22Rv1 (cell line): Measurements from ENCODE around the gene PLA2G2D.

Source experiments
- H3K27ac ChIP-seq: fragments of 450-650 bp; 2 replicates; pipeline ENCODE4 v1.5.1; 2017
- ZFX ChIP-seq: fragments of 450-650 bp; IDR thresholded peaks from 2 replicates; pipeline ENCODE4 v1.6.1; 2017; ENCODE audit warnings: antibody characterized with exemption, borderline replicate concordance
- TF ChIP-seq, protein P1 (sequence below): fragments of 450-650 bp; IDR thresholded peaks from 2 replicates; pipeline ENCODE4 v1.5.1; 2017; ENCODE audit warnings: mild to moderate bottlenecking

PLA2G2D gene

DNA sequence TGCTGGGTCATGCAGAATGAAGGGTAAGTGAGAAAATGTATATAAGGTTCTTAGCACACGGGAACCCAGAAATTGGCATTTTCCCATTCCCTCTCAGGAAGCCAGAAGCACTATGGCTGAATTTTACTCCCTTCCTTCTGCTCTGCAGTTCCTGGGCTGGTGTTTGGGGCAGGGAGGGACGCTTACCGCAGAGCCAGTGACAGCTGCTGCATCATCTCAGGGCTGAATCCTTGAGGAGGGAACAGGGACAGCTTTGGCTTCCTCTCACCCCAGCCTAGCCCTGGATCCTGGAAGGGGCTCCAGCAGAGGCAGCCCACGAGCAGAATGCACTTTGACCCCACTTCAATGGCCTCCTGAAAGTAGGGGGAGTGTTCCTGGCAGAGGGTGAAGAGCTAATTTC is 12.0 kb downstream of the PLA2G2D start:
- no peak overlapping the region for H3K27ac ChIP-seq
- TF ChIP-seq, protein P1, sequence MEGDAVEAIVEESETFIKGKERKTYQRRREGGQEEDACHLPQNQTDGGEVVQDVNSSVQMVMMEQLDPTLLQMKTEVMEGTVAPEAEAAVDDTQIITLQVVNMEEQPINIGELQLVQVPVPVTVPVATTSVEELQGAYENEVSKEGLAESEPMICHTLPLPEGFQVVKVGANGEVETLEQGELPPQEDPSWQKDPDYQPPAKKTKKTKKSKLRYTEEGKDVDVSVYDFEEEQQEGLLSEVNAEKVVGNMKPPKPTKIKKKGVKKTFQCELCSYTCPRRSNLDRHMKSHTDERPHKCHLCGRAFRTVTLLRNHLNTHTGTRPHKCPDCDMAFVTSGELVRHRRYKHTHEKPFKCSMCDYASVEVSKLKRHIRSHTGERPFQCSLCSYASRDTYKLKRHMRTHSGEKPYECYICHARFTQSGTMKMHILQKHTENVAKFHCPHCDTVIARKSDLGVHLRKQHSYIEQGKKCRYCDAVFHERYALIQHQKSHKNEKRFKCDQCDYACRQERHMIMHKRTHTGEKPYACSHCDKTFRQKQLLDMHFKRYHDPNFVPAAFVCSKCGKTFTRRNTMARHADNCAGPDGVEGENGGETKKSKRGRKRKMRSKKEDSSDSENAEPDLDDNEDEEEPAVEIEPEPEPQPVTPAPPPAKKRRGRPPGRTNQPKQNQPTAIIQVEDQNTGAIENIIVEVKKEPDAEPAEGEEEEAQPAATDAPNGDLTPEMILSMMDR, result no peak
- no peak for TF ChIP-seq ZFX

DNA sequence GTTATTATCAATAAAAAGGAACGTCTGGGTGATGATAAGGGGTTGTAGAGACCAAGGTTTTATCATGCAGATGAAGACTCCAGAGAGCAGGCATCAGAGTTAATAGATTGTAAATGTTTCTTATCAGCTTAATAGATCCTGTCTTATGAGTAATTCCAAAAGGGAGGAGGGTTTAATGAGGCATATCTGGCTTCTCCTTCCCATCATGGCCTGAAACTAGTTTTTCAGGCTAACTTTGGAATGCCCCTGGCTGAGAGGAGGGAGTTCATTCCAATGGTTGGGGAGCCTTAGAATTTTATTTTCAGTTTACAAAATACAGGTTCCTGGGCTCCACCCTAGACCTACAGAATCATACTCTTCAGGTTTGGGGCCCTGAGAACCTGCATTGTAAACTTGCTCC is 13.5 kb downstream of the PLA2G2D start:
- TF ChIP-seq ZFX, result no peak
- TF ChIP-seq, protein P1, result no peak
- H3K27ac ChIP-seq, result no peak overlapping the region

DNA sequence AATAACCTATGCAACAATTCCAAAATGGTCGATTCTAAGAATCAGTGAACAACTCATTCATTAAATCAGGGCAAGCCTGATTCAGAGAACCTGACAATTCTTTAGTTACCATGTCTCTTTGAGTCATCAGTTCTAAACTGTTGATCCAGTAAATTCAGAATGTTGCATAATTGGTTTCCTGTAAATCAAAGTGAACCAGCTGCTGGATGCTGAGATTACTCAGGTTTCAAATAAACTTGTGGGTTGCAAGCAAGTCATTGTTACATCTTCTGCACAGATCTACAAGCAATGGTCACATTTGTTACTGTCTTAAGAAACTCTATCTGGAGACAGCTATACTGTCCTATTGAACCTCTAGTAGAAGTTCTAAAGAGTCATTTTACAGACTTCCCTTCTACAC is 16.5 kb downstream of the PLA2G2D start:
- H3K27ac ChIP-seq, result no peak overlapping the region
- TF ChIP-seq, protein P1, result no peak
- TF ChIP-seq ZFX, result no peak

DNA sequence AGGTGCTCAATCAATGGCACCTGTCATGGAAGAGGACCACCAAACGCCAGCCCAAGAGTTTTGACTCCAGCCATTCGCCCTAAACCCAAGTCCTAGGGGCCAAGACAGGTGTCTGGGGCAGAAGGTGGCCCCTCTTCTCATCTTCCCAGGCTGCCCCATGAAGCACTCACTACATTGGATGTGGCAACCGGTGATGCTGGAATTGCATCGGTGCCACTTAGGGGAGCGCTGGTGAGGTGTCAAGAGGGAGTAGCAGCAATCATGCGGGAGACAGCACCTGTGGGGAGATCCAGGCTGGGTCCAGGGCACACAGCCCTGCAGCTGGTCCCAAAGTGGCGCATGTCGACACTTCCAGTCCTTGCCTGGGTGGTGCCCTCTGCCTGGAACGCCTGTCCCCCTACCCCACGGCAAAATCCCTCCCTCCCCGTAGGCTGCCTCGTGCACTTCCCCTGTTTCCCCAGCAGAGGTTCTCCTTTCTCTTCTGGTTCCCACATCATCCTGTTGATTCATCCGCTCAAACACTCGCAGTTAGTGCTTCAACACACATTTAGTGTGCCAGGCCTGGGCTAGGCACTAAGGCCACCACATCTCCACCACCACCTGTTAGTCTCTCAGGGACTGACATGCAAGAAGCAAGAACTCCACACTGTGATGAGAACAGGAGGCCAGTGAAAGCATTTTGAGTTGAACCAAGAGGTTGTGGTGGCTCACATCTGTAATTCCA is 18.5 kb downstream of the PLA2G2D start:
- TF ChIP-seq, protein P1, result peak; percentile 51
- no peak for TF ChIP-seq ZFX
- H3K27ac ChIP-seq, result no peak overlapping the region

DNA sequence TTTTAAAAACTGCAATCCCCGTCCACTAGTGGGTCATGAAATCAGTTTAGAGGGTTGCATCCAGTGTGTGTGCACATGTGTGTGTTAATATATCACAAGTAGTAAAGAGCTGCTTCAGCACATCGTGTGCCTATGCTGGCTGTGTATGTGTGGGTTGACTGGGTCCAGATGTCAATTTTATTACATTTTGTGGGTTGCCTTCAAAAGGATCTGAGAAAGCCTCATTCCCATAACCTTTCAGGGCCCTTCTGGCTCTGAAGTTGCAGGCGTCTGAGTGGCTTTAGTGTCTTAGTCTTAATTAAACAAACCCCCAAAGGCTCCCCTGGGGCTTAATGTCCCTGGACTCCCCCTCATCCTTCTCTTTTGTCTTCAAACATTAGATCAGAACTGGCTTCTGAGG is 19.8 kb downstream of the PLA2G2D start:
- no peak overlapping the region for H3K27ac ChIP-seq
- TF ChIP-seq ZFX, result no peak
- TF ChIP-seq, protein P1, result no peak

DNA sequence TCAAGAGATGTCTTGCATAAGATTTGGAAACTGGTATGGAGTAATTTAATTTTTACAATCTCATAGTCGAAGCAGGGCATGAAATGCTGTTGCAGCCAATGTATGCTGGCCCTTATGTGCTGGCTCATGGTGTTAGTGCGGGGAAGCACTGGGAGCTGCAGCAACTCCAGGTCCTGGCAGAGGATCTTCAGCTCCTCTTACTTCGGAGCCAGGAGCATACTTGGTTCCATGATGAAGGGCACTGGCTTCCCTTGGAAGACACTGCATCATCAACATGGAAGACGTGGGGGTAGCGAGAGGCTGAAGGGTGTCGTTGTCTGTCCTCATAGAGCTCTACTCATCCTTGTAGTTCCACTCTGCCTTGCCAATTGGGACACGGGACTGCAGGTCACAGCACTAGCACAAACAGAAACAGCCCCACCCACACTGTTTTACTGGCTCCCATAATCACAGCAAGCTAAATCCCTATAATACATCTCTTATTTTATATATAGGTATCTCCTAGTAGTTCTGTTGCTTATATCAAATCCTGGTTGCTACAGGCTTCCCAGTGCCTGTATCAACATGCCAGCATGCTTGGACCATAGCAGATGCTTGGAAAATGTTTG is 22.4 kb downstream of the PLA2G2D start:
- no peak overlapping the region for H3K27ac ChIP-seq
- TF ChIP-seq, protein P1, result no peak
- TF ChIP-seq ZFX, result no peak

DNA sequence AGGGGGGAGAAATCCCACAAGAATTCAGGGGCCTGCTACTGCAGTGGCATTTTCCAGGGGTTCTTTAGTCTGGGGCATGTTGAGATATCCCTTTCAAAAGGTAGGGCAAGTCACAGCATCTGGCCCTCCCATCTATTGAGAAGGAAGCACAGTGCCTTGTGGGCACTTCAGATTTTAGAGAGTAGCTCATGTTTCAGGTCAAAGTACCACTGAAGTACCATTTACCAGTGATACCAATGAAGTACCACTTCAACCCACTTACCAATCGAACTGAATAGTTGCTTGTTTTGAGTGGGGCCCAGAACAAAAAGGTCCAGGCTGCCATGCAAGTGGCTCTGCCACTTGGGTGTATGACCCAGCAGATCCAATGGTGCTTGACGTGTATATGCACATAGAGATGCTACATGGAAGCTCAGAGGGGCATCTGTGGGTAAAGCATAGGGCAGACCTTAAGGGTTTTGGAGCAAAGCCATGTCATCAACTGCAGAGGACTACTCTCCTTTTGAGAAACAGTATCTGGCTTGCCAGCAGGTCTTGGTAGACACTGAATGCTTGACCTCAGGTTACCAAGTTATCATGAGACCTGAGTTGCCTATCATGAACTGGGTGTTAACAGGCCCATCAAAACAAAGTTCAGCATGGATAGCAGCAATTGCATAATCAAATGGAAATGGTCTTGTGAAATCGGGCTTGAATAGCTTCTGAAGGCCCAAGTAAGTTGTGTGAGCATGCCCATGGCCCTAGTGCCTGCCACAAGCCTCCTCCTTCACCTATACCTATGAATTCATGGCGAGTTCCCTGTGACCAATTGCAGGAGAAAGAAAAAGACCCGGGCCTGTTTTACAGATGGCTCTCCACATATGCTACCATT is 23.5 kb downstream of the PLA2G2D start:
- H3K27ac ChIP-seq, result no peak overlapping the region
- no peak for TF ChIP-seq ZFX
- TF ChIP-seq, protein P1, result no peak
